Measurements from ENCODE around the gene KLRC2.

GRCh38 chr12:10385166-10385613 lies 50.6 kb downstream of the KLRC2 start:
- no peak for TF ChIP-seq CTCF (conservative IDR thresholded peaks at IDR 0.05; ENCODE audit: low read depth, low read length)
- no peak for TF ChIP-seq EZH2 (IDR thresholded peaks at IDR 0.05; ENCODE audit: low read length, unreplicated experiment)
